ENCODE results near the gene RFX4. TPM values are rescaled to one million over a fixed set of nuclear protein-coding genes. Genes with fewer than 3 reads are reported as not detected.

RFX4 gene
- total RNA-seq: not detected in 2 replicates

DNA sequence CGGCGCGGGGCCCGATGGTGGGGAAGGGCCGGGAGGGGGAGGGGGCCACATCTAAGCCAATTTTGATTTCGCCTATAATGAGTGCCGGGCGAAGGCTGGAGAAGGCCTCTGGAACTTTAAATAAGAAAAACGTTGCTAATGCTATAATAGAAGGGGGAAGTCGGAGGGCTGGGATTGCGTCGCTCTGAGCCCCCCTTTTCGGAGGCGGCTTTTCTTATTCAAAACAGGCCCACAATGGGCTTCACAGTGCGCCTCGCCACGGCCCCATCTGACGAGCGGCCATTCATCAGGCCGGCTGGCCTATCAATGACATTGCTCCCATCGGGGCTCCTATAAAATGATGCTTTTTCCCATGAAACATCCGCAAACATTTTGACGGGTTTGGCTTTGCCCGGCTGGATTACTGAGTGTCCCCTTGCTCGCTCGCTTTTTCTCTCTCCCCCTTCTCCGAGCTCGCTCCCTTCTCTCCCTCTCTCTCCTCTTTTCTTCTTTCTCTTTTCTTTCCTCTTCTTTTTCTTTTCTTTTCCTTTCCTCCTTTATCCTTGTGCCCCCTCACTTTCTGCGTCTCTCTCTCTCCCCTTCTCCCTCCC, at the start of gene RFX4:
TSS of gene RFX4 (plus strand) at position 364 of the 590 bp plus-strand sequence. CDS start 317 bp downstream, outside the sequence.
- TF ChIP-seq, protein P1, sequence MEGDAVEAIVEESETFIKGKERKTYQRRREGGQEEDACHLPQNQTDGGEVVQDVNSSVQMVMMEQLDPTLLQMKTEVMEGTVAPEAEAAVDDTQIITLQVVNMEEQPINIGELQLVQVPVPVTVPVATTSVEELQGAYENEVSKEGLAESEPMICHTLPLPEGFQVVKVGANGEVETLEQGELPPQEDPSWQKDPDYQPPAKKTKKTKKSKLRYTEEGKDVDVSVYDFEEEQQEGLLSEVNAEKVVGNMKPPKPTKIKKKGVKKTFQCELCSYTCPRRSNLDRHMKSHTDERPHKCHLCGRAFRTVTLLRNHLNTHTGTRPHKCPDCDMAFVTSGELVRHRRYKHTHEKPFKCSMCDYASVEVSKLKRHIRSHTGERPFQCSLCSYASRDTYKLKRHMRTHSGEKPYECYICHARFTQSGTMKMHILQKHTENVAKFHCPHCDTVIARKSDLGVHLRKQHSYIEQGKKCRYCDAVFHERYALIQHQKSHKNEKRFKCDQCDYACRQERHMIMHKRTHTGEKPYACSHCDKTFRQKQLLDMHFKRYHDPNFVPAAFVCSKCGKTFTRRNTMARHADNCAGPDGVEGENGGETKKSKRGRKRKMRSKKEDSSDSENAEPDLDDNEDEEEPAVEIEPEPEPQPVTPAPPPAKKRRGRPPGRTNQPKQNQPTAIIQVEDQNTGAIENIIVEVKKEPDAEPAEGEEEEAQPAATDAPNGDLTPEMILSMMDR (IDR thresholded peaks at IDR 0.05; ENCODE audit: insufficient read depth, low read length, poor library complexity, severe bottlenecking): no peak
- DNase-seq (ENCODE audit: low read depth): no peak
- H3K4me3 ChIP-seq (ENCODE audit: low read depth, low read length): no peak within 1 kb of the TSS

DNA sequence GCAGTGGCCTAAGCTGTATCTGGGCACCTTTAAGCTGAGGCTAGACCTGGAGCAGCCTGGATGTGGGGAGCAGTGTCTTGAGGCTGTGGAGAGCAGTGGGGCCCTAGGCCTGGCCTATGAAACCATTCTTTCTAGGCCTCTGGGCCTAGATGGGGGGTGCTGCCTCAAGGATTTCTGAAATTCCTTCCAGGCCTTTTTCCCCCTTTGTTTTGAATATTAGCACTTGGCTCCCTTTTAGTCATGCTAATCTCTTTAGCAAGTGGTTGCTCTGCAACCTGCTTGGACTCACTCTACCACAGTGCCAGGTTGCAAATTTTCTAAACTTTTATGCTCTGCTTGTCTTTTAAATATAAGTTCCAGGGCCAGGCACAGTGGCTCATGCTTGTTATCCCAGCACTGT, 41.6 kb upstream of the RFX4 start:
- H3K27me3 ChIP-seq (ENCODE audit: control insufficient read depth, insufficient read depth, low read length): no peaks in the 10 kb centered on the region
- no peak for DNase-seq (ENCODE audit: low read depth)
- no peak overlapping the region for H3K4me3 ChIP-seq (ENCODE audit: low read depth, low read length)
- TF ChIP-seq, protein P1 (IDR thresholded peaks at IDR 0.05; ENCODE audit: insufficient read depth, low read length, poor library complexity, severe bottlenecking): no peak
- no peaks in the 10 kb centered on the region for H3K36me3 ChIP-seq (ENCODE audit: control insufficient read depth, insufficient read depth, low read length)

More for the DNA sequence above, at the start of gene RFX4:
- H3K27me3 ChIP-seq (ENCODE audit: control insufficient read depth, insufficient read depth, low read length): peaks cover 91% of the 10 kb centered on the region
- no peaks in the 10 kb centered on the region for H3K36me3 ChIP-seq (ENCODE audit: control insufficient read depth, insufficient read depth, low read length)

DNA sequence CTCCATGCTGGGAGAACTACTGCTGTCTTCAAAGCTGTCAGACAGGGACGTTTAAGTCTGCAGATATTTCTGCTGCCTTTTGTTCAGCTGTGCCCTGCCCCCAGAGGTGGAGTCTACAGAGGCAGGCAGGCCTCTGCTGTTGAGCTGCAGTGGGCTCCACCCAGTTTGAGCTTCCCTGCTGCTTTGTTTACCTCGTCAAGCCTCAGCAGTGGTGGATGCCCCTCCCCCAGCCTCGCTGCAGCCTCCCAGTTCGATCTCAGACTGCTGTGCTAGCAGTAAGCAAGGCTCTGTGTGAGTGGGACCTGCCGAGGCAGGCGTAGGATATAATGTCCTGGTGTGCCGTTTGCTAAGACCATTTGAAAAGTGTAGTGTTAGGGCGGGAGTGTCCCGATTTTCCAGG, 31.4 kb upstream of the RFX4 start:
- Histone ChIP-seq H3K36me3 (ENCODE audit: control insufficient read depth, insufficient read depth, low read length) (no peaks in the 10 kb centered on the region), H3K4me3 (ENCODE audit: low read depth, low read length) (no peak overlapping the region), H3K27me3 (ENCODE audit: control insufficient read depth, insufficient read depth, low read length) (no peaks in the 10 kb centered on the region)
- TF ChIP-seq, protein P1 (IDR thresholded peaks at IDR 0.05; ENCODE audit: insufficient read depth, low read length, poor library complexity, severe bottlenecking): no peak
- no peak for DNase-seq (ENCODE audit: low read depth)

DNA sequence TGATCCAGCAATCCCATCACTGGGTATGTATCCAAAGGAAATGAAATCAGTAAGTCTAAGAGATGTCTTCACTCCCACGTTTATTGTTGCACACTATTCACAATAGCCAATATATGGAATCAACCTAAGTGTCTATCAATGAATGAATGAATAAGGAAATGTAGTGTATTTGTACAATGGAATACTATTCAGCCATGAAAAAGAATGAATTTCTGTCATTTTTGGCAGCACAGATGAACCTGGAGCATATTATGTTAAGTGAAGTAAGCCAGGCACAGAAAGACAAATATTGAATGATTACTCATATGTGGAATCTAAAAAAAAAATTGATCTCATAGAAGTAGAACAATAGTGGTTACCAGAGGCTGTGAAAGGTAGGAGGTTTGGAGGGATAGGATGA, 30.6 kb upstream of the RFX4 start:
- no peaks in the 10 kb centered on the region for H3K36me3 ChIP-seq (ENCODE audit: control insufficient read depth, insufficient read depth, low read length)
- DNase-seq (ENCODE audit: low read depth): no peak
- no peaks in the 10 kb centered on the region for H3K27me3 ChIP-seq (ENCODE audit: control insufficient read depth, insufficient read depth, low read length)
- TF ChIP-seq, protein P1 (IDR thresholded peaks at IDR 0.05; ENCODE audit: insufficient read depth, low read length, poor library complexity, severe bottlenecking): no peak
- no peak overlapping the region for H3K4me3 ChIP-seq (ENCODE audit: low read depth, low read length)

DNA sequence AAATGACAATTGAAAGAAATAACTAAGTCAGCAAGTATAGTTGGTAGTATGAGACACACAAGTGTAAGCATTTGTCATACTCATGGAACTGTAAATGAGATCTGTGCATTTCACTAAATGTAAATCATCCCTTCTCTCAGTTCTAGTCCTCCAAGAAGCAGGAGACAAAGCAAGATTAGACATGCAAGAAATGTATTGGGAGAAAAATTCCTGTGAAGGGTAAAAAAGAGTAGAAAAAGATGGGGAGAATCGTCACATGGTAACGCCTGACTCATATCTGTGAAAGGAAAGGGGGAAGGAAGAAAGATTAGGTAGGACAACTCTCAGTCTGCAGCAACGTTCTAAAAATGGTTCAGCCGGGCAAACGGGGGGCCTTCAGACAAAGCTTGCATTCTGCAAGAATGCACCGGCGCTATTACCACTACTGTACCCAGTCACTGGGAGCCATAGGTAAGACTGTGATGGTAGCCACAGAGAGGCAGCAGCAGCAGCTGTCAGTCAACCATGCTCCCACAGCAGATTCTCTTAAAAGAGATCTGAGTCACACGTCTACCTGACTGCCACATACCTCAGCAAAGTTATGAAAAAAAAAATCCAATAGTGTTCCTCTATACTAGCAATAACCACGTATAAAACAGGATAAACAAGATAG, 18.0 kb upstream of the RFX4 start:
- TF ChIP-seq, protein P1 (IDR thresholded peaks at IDR 0.05; ENCODE audit: insufficient read depth, low read length, poor library complexity, severe bottlenecking): no peak
- H3K4me3 ChIP-seq (ENCODE audit: low read depth, low read length): no peak overlapping the region
- H3K27me3 ChIP-seq (ENCODE audit: control insufficient read depth, insufficient read depth, low read length): no peaks in the 10 kb centered on the region
- DNase-seq (ENCODE audit: low read depth): no peak
- no peaks in the 10 kb centered on the region for H3K36me3 ChIP-seq (ENCODE audit: control insufficient read depth, insufficient read depth, low read length)

All from kidney epithelial cell (primary cell).